GM10266 (cell line): ENCODE data around the gene SUV39H1.
"Not testable (repeated sequence)": the region's sequence is repeated elsewhere in the genome, so short reads cannot be mapped to it uniquely, and the experiment has no call there.

Experiments used
- DNase-seq: peaks from one replicate; pipeline ENCODE4 v3.0.0; 2012; ENCODE audit errors: extremely low spot score
- CTCF ChIP-seq: IDR thresholded peaks from 2 replicates; pipeline ENCODE4 v1.5.1; 2012; ENCODE audit warnings: mild to moderate bottlenecking, low read depth; ENCODE audit not compliant: control insufficient read depth, insufficient read depth; ENCODE audit errors: missing control alignments

The SUV39H1 gene

GRCh38 chrX:48696301-48696908 is at the start of gene SUV39H1:
Gene SUV39H1, plus strand, starts transcription at chrX:48696734. Its CDS starts 51 bp downstream, at chrX:48696785.
- DNase-seq: peak; percentile 95
- no peak for TF ChIP-seq CTCF

GRCh38 chrX:48648336-48648751 is 48.2 kb upstream of the SUV39H1 start:
- TF ChIP-seq CTCF: peak; percentile 29
- peak; percentile 21 for DNase-seq

- DNase-seq: no peak
- no peak for TF ChIP-seq CTCF
These were observed 47.4 kb upstream of the SUV39H1 start for GRCh38 chrX:48649102-48649501.

- DNase-seq: not testable (repeated sequence)
These were observed 44.4 kb upstream of the SUV39H1 start for GRCh38 chrX:48652055-48652579.

- DNase-seq: not testable (repeated sequence)
These were observed 41.8 kb upstream of the SUV39H1 start for GRCh38 chrX:48654746-48655145.

GRCh38 chrX:48659686-48660085 is 36.8 kb upstream of the SUV39H1 start:
- DNase-seq: not testable (repeated sequence)

GRCh38 chrX:48663241-48663640 is 33.3 kb upstream of the SUV39H1 start:
- no peak for DNase-seq
- TF ChIP-seq CTCF: no peak

GRCh38 chrX:48664156-48664555 is 32.4 kb upstream of the SUV39H1 start:
- TF ChIP-seq CTCF: no peak
- DNase-seq: no peak

GRCh38 chrX:48665991-48666390 is 30.5 kb upstream of the SUV39H1 start:
- no peak for TF ChIP-seq CTCF
- no peak for DNase-seq
